Posterior cingulate gyrus (tissue), 11 donors: Measurements from ENCODE around the gene DOCK10.
"Not testable (repeated sequence)": the region's sequence is repeated elsewhere in the genome, so short reads cannot be mapped to it uniquely, and the experiment has no call there.

Experiments used
- DNase-seq, 10 donors: peaks; one replicate each; pipeline versions ENCODE4 v3.0.0 to v3.0.0-alpha.2; 2020 to 2021; ENCODE audit warnings: mixed read lengths in 3 of 10
- intact Hi-C: fragments of 100-400 bp; cut with DNase I; formaldehyde crosslinking; loops from one replicate; pipeline ENCODE4 v1.15.1; 2023

Gene DOCK10

GRCh38 chr2:225041851-225042799 lies at the start of gene DOCK10:
DOCK10 (minus strand) TSS chr2:225042468; CDS start chr2:225042374, 94 bp downstream.
- intact Hi-C loops, result loop anchor here (1.0 kb wide), 1 partner anchor 72 kb away; no protein-coding TSS in a partner anchor

DNA sequence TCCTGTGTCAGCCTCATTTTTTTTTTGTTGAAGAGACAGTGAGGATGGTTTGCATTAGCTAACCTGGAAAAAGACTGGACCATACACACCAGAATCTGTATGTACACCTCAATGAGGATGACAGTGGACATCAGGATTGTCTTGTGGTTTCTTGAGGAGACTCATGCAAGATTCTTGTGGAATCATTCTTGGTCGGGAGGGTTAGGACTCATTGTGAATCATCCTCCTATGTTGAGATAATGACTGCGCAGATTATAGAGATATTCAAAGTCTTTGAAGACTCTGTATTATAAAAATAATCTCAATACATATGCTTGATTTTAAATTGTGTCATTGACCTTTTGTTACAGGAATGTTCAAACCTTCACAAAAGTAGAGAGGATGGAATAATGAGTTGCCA lies 49.1 kb upstream of the DOCK10 start:
- DNase-seq, result no peak
- intact Hi-C loops, result no loop called here

More at GRCh38 chr2:225041851-225042799, at the start of gene DOCK10:
- DNase-seq, result peak; percentile 27 to 93 (median 52)

DNA sequence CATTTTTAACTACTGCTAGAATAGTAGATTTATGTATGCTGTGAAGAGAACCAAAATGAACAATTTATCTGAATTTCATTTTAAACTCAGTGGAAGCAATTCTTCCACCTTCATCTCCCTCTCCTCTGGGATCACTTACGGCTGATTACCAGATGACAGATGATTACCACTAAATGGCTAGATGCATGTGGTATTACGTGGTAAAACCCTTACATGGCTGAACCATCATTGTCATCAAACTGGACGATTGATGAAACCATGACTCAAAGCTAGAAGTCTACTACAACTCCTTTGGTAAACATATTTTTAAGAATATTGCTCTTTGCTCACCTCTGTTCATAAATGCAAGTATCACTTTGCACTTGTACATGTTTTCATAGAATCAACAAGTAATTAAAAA lies 48.5 kb upstream of the DOCK10 start:
- intact Hi-C loops, result no loop called here
- no peak for DNase-seq

- no peak for DNase-seq
- intact Hi-C loops, result no loop called here
These were observed 44.6 kb upstream of the DOCK10 start for GRCh38 chr2:225086915-225087314.

DNA sequence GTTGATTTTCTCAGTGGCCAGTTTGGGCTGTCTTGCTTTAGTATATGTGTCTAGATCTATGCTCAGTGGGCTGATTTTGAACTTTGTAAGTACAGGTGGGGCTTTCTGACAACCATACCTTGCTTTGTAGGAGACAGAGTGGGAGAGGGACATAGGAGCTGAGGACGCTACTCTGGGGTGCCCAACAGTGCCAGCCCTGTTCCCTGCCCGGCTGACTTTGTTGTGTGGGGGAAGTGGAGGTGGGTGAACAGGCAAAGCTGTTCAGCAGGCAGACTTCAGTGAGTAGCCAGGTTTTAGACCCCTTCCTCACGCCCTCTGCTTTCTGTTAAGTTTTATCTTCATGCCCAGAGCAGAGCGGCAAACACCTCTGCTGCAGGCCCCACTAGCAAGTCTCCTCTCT lies 44.2 kb upstream of the DOCK10 start:
- peak in 1 of 10 donors; percentile 65 for DNase-seq
- intact Hi-C loops, result no loop called here

- DNase-seq, result no peak
- intact Hi-C loops, result no loop called here
These were observed 41.0 kb upstream of the DOCK10 start for GRCh38 chr2:225083276-225083675.

- intact Hi-C loops, result no loop called here
- DNase-seq, result no peak
These were observed 33.9 kb upstream of the DOCK10 start for GRCh38 chr2:225076125-225076524.

DNA sequence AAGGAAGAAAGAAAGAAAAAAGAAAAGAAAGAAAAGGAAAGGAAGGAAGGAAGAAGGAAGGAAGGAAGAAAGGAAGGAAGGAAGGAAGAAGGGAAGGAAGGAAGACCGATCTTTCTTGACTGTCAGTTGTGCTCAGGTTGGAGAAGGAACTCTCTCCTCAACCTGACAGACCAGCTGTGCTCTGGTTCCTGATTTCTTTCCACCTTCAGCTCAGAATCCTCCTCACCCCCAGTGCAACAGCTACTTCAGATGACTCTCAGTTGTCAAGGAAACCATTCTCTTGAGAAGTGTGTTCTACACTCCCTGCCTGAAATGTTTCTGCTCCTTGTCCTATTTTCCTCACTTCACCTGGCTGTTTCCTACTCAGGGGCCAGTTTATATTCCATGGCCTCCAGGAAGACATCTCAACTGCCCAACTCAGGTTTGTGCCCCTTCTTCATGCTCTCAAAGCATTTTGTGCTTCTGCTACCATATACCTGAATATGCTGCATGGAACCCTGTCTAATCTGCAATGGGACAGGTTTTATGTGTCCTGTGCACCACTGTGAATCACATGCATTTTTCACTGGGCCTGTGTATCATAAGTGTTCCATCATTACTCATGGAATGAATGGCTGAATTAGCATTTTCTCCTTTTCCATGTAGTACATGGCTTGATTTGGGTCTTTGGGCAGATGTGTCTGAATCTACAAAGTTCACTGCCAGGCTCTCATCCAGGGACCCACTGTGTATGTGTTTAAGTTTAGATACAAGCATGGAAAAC lies 32.8 kb upstream of the DOCK10 start:
- no peak for DNase-seq
- intact Hi-C loops, result no loop called here

GRCh38 chr2:225074366-225074765 lies 32.1 kb upstream of the DOCK10 start:
- no peak for DNase-seq
- intact Hi-C loops, result no loop called here

- no peak for DNase-seq
- intact Hi-C loops, result no loop called here
These were observed 30.9 kb upstream of the DOCK10 start for GRCh38 chr2:225073198-225073597.

- intact Hi-C loops, result no loop called here
These were observed 30.2 kb upstream of the DOCK10 start for GRCh38 chr2:225072444-225072843.

GRCh38 chr2:225070811-225071210 lies 28.5 kb upstream of the DOCK10 start:
- DNase-seq, result peak in 8 of 10 donors; percentile 36 to 93 (median 61)
- intact Hi-C loops, result loop anchor here (2.0 kb wide), 1 partner anchor 44 kb away; no protein-coding TSS in a partner anchor

More at GRCh38 chr2:225072444-225072843, 30.2 kb upstream of the DOCK10 start:
- DNase-seq, result no peak

DNA sequence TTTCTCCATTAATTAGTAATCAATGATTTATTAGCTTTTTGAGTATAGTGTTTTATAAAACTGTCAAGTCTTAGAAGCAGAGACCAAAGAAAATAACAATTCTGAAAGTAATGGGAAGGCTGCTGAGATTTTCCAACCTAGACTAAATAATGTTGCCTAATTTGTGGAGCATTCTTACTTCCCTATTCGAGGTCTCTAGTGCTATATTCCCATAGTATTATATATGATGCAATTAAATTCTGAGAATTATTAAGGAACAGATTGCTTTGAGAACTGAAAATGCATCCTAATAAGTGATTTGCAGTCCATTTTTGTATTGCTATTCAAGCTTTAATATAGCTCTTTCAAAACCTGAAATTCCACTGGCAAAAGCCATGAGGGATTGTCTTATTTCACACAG lies 27.7 kb upstream of the DOCK10 start:
- DNase-seq, result no peak
- intact Hi-C loops, result loop anchor here (2.0 kb wide), 1 partner anchor 45 kb away; no protein-coding TSS in a partner anchor

DNA sequence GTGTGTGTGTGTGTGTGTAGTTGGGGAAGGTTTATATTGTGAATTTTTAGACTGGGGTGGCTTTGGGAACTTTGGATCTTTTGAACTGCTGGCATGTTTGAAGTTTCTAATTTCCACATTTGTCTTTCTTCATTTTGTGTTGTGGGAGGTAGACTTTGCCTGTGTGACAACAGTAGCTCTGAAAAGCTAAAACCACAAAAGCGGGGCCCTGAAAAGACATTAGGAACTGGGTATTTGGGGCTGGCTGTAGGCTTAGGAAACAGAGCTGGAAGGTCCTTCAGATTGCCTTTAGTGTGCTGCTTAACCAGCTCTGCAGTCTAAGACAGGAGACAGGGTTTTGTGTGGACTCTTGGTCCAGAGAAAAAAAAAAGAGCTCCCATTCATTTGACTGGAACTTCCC lies 27.2 kb upstream of the DOCK10 start:
- no peak for DNase-seq
- intact Hi-C loops, result no loop called here

DNA sequence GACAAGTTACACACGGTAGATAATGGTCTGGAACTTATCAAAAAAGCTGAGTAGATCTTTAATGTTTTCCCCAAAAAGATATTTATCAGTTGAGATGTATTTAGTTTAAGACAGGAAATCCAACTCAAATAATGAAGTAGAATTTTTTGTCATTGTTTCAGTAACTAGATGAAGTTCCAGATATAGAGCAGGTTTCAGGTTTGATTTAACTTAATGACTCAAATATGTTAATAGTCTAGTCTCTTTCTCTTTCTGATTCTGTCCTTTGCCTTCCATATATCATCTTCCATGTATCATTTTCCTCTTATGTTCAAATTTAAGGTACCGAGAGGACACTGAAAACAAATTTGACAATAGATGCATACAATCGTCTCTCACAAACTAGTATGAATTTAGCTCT lies 23.6 kb upstream of the DOCK10 start:
- intact Hi-C loops, result no loop called here
- DNase-seq, result no peak

GRCh38 chr2:225064928-225065327 lies 22.7 kb upstream of the DOCK10 start:
- intact Hi-C loops, result no loop called here
- no peak for DNase-seq

DNA sequence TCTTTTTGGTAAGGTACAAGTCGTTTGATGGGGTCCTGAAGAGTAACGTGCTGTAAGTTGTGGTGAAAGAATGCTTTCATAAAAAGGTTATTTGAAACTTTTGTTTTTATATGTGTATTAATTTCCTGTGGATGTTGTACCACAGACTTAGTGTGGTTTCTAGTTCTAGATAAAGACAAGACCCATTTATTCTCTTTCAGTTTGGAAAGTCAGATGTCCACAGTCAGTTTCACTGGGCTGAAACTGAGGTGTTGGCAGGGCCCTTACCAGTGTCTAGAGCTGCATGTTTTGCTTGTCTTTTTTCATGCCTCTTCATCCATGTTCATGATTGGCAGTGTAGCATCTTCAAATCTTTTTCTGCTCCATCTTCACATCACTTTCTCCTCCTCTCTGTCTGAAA lies 22.1 kb upstream of the DOCK10 start:
- no peak for DNase-seq
- intact Hi-C loops, result no loop called here

- DNase-seq, result no peak
- intact Hi-C loops, result no loop called here
These were observed 14.2 kb upstream of the DOCK10 start for GRCh38 chr2:225056330-225057073.

GRCh38 chr2:225055714-225056113 lies 13.4 kb upstream of the DOCK10 start:
- intact Hi-C loops, result no loop called here
- DNase-seq, result no peak

GRCh38 chr2:225052703-225053102 lies 10.4 kb upstream of the DOCK10 start:
- no peak for DNase-seq
- intact Hi-C loops, result no loop called here

- DNase-seq, intact Hi-C loops: not testable (repeated sequence)
These were observed 5.2 kb upstream of the DOCK10 start for GRCh38 chr2:225047502-225047901.
